GM23248 (cell line): ENCODE results near the gene DYRK1A.

Experiments used
- EZH2 ChIP-seq: fragments of 200-600 bp; sonication (generic); IDR thresholded peaks from 2 replicates; pipeline ENCODE4 v1.6.1; 2018; ENCODE audit warnings: antibody characterized with exemption, mild to moderate bottlenecking; ENCODE audit not compliant: insufficient read depth, poor library complexity, severe bottlenecking
- EZH2phosphoT487 ChIP-seq: fragments of 200-600 bp; sonication (generic); IDR thresholded peaks from 2 replicates; pipeline ENCODE4 v1.6.1; 2018; ENCODE audit warnings: antibody characterized with exemption, moderate library complexity, mild to moderate bottlenecking, low read depth; ENCODE audit not compliant: insufficient read depth

- TF ChIP-seq EZH2 (no peak), EZH2phosphoT487 (no peak)
Measured at GRCh38 chr21:37568916-37569315, 202.3 kb downstream of the DYRK1A start.
